GM21423 (cell line): ENCODE measurements around the gene GAB1.

Experiments used
- ATAC-seq: cut with Tn5 transposase; IDR thresholded peaks from one replicate; pipeline ENCODE4 v1.9.1; 2021; ENCODE audit warnings: mild to moderate bottlenecking, moderate library complexity; ENCODE audit not compliant: unreplicated experiment

Gene GAB1

DNA sequence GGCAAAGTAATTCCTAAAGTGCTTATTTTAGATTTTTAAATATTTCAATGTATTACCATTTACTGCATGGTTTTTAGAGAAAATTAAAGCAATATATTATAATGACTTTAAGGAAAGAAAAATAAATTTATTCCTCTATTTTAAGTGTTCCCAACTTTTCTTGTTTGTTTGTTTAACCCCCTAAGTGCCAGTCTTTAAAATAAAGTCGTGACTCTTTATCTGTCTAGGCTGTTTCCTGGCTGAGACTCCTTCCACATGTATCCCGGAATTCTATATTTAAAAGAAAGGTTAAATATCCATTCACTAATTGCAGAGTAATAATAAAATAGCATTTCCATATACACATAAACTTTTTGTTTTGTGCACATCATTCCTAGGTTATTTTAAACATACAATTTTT is 71.2 kb downstream of the GAB1 start:
- no peak for ATAC-seq

DNA sequence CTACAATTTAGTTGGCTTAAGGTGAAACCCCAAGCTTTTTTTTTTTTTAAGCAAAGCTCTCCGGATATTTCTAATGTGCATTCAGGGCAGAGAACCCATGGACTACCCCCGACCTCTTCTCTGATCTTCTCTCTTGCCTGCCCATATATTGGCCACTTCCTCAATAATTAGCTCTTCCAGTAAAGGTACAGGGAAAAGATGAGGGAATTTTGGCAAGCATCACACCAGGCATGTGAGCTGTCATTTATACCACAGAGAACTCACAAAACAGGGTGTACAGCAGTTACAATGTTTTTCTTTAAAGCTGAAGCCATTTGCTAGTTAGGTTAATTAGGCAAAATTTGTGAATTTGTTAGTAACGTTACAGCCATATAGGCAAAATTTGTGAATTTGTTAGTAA is 73.3 kb downstream of the GAB1 start:
- ATAC-seq, result no peak

DNA sequence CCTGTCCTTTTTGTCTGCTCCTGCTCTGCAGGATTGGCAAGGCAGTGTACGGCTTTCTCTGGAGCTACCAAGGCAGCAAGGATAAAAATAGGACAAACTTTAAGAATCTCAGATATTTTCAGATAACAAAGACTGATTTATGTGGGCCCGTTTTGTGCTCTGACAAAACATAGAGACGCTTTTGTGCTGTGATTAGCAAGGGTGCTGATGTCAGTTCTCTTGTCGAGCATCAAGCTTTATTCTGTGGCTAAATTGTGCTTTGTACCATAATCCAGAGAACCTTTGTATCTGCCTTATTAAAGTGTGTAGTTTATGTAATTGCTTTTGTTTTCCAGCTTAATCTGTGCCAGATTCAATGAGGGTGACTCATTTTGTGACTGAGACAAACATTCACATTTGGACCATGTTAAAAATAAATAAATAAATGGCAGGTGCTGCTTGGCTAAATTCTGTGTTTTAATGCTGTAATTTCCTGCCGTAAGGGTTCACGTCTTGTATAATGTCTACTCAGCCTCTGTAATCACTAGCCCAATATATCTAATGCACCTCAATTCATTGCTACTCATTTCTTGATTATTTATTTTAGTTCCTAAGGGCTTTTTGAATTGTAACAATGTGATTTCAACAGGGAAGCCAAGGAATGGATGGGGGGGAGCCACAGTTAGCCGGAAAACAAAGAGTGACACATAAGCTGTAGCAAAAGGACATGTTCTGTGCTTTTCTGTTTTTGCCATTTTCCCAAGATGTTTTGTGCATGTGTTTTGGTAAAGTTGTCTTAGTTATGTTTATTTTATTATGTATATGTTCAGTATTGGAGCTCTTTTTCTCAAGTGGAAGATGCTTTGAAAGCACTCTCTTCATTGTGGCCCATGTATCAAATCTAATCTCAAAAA is 75.1 kb downstream of the GAB1 start:
- ATAC-seq, result no peak

DNA sequence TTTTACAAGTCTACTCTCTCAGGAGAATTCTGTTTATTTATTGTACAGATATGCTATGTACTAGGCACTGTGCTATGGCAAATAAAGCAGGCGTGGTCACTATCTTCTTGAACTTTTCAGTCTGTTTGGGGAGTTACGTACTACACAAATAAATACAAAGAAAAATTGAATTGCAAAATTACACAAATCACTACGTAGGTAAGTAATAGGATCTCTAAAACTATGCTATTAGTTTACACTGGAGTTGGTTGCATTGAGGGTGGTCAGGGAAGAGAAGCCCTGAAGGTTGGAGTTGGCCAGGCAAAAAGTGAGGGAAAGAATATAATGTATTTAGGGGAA is 75.7 kb downstream of the GAB1 start:
- no peak for ATAC-seq

DNA sequence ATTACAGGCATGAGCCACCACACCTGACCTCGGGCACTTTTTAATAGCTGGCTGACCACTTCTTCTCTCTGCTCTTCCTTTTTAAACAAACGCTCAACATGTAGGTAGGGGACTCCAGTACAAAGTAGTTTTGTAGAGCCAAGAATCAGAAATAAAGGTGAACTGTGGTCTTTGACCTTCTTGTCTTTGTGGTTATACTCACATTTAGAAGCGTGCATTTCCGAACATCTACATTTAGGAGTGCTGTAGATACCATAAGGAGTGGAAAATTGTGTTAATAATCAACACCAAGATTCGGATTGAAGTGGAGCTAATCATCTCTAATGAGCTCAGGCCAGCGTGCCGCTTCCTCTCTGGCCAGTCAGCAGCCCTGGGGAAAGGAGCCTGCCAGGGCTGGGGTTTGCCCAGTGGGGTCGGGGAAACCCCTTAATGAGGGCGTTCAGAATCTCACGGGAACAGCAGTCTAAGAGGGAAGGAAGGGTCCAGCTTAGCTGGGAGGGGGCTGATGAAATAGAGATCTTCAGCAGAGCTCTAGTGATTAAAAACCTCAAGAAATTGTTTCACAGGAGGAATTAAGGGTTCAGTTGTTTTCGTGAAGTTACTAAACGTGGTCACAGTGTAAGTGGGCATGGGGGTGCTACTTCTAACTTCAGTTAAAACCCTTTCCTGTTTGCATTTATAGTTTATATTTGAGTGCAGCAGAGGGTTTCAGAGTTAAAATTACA is 81.2 kb downstream of the GAB1 start:
- peak; percentile 92 for ATAC-seq

DNA sequence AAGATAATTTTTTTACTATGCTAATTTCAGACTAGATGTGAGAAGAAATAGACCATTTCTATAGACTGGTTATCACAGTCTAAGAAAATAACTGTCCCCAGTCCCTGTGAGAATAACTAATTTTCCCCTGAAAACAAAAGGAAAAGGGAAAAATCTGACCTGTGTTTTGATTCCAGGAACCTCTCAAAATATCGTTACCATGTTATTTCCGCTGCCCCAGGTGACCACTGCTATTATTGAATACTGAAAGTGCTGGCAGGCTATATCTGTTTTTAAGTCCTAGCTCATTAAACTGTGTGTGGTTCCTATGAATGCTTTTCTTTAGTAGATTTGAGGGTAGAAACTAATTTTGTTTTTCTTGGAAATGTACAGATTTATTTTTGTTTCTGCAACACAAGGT is 83.6 kb downstream of the GAB1 start:
- peak; percentile 29 for ATAC-seq

DNA sequence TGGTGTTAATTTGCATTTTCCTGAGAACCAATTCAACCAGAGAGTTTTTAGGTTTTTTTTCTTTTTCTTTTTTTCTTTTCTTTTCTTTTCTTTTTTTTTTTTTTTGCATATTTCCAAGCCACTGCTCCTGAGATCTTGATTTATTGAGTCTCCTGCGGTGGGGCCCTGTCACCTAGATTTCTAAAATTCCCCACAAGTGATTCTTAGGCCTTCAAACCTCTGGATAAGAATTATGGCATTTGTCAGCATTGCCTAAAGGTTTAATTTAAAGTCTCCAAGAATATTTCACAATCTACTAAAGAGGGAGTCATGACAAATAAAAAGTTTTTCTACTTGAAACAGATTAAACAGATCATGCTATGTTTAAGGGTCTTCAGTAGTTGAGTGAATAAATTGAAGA is 84.9 kb downstream of the GAB1 start:
- no peak for ATAC-seq

DNA sequence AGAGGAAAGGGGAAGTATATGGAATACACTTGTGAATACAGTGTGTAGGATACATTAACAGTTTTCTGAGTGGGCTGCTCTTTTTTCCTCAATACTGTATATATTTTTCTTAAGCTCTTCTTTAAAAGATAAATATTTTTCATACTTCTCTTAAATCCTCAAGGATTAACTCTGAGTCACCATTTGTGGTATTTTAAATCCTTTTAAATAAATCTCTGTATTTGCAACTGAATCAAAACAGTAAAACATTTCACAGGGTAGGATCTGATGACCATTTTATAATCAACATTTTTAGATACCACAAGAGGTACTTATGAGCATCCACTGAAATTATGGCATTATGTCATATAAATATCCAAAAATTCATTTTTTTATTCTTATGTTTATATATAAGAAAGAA is 87.6 kb downstream of the GAB1 start:
- no peak for ATAC-seq

DNA sequence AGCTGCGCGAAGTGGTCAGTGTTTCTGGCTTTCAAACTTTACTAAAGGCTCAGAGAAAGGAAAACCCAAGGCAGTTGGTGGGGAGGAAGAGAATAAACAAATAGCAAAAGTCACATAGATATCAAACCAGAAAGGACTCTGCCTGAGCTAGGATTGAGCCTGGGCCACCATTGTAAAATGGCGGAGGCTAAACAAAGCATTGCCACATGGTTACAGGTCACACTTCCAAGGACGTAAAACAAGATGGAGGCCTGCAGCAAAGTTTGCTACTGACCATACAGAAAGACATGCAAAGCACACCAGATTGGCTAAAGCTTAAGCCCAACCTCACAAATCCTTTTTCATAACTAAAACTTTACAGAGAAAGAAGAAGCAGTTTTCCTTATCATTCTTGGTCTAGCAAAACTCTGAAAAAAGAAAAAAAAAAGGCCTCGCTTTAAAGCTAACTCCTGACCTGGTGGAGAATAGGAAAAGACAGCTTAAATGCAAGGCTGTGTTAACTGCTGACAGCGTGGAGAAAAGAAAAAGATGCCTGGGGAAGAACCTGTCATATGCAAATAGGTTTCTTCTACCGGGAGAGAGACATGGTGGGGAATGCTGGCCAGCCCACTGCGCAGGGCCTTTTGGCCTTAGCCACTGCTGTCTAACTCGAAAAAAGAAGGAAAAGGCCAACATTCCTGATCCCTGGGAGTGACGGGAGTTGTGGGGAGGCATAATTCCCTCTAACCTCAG is 95.0 kb downstream of the GAB1 start:
- ATAC-seq, result no peak

DNA sequence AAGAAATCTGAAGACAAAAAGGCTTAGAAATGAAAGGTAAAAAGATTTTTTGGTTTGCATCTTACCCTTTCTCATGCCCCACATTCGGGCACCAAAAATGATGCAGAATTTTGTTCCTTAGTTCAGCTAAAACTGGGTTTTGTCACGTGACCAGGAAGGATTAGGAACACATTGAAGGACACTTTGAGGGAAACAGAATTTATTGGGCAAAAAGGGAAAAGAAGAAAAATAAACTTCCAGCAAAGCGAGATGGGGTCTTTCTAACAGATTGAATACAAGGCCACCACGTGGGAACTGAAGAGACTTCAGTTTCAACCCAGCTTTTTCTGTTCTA is 95.5 kb downstream of the GAB1 start:
- ATAC-seq, result no peak

DNA sequence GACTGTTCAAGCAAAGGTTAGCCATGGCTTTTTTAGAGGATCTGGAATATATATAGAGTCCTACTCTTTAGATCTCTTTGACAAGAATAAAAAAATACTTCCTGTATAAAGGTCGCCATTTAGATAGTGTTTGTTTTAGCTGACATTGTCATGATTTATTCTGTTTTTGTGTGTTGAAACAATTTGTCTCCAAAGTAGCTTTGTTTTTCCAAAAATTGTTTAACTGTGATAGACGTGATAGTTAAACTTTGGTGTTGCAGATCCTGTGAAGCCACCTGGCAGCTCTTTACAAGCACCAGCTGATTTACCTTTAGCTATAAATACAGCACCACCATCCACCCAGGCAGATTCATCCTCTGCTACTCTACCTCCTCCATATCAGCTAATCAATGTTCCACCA is 96.6 kb downstream of the GAB1 start:
- no peak for ATAC-seq

DNA sequence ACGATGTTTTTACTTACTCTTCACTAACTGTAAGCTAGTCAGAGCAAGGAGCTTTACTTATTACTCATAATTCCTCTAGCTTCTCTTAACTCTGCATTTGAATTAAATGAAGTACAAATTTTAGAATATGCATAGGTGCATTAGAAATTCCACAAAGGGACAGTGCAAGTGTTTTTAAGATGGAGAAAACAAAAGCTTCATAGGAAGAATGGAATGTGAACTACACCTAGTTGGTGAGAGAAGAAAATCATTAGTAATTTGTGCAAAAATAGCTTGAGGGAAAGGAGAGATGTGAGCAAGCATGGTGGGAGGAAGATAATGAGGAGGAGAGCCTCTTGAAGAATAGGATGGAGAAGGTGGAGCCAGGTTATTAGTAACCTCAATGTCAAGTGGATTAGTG is 99.3 kb downstream of the GAB1 start:
- no peak for ATAC-seq

DNA sequence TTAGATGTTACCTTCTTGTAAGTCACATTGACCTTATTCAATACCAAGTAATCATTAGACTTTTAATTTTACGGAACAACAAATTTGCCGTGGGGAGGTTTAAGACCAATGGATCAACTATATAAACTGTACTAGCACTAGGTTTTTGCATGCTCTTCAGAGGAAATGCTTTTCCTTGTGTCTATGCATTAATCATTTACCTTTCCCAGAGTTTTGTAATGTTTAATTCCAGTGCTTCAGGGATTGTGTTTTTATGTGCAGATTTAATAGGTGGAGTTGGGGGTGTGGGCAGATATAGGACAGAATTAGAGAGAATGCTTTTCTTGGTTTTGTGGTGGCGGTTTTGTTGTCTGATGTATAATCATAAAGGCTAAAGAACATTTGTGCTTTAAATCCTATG is 100.8 kb downstream of the GAB1 start:
- no peak for ATAC-seq

DNA sequence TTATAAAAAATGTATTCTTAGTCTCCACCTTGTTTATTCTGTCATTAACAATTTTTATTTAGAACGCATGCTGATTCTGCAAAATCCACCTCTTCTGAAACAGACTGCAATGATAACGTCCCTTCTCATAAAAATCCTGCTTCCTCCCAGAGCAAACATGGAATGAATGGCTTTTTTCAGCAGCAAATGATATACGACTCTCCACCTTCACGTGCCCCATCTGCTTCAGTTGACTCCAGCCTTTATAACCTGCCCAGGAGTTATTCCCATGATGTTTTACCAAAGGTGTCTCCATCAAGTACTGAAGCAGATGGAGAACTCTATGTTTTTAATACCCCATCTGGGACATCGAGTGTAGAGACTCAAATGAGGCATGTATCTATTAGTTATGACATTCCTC is 101.3 kb downstream of the GAB1 start:
- no peak for ATAC-seq

DNA sequence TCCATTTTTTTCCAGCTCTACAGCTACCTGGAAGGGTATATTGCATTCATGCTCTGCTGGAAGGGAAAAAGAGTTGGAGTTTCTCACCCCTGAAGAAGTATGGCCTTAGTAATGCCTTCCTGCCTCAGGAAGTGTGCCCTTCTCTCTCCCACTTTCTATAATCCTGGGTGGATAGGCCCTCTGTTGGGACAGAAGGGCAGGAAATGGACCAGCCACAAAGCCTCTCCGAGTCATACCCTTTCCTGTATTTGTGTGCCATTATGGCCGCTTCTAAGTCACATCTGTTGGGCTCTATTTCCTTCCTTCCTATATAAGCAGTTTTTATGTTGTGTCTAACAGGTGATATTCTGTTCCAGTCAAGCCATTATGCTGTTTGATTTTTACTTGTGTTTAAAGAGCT is 102.0 kb downstream of the GAB1 start:
- ATAC-seq, result no peak

DNA sequence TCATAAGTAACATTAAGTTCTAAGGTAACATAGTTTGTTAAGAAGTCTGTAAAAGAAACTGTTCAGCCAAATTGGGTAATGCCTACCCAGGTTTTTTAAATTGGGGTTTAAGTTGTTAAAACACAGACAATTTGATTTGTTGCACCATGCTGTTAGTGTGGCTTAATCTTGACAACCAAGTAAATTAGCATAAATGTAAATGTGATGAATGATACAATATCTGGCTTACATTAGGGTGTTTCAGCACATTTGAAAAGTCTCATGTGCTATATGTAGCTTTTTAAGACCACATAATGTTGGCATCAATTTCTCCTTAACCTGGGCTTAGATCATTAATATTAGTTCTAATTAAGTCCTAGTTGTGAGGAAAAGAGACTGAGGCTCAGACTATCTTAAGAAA is 104.4 kb downstream of the GAB1 start:
- no peak for ATAC-seq

DNA sequence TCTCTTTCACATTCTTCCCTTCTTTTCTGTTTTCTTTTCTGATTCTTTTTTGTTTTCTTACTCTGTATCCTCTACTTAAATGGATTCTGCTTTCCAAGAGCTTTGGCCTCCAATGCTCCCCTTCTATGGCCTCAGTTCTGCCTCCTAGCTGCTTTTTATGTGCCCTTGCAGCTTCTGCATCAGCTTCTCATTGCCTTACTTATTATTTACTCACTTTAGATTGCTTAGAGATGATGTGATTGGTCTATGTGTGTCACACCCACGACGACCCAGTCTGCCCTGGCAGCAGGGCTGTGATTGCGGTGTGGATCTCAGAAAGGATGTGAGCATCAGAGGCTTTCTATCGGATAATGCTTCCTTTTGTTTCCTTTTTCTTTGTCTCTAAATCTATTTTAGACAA is 105.0 kb downstream of the GAB1 start:
- ATAC-seq, result no peak

DNA sequence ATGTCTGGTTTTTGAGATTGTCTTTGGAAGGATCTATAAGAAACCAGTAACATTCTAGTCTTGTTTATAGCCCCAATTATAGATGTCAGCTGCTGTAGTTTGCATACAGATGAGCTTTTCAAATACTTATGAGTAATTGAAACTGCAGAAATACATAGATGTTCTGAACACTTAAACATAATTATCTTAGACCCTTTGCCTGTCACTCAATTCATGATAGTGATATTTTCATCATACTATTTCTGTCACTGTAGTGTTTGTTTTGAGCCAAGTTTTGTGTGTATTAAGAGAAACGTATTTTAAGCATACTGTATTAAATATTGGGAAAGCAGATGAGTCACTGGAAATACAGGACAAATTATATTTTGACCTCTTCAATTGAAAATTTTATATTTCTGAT is 107.1 kb downstream of the GAB1 start:
- ATAC-seq, result no peak

DNA sequence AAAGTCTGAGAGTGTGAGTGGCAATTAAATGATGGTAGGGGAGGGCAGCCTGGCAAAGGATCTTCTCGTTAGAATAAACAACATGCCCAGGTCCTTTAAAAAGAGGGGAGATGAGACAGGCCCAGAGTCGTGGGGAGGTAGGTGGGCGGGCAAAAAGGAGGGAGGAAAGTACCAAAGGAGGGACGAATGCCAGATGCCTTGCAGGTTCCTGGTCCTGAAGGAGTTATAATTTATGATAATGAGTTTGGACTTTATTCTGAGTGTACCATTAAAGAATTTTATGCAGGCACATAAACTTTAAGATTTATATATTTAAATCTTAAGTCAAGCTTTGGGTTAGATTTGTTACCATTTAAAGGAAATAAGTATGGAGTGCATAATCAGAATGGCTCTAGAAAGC is 114.5 kb downstream of the GAB1 start:
- no peak for ATAC-seq

DNA sequence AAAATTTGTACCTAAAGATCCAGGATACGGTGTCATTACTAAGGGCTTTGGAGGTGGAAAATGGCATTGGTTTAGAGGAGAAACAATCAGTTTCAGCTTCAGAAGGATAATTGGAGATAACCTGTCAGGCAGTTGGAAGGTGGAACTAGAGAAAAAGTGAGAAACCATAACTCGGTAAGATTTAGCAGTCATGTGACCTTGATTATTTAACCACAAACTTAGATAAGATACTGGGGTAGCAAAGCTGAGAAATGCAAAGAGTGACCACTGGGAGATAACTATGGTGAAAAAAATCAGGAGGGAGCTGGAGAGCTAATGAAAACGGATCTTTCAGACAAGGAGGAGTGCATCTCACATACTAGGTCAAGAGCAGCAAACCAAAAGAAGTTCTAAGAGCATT is 118.5 kb downstream of the GAB1 start:
- ATAC-seq, result no peak

DNA sequence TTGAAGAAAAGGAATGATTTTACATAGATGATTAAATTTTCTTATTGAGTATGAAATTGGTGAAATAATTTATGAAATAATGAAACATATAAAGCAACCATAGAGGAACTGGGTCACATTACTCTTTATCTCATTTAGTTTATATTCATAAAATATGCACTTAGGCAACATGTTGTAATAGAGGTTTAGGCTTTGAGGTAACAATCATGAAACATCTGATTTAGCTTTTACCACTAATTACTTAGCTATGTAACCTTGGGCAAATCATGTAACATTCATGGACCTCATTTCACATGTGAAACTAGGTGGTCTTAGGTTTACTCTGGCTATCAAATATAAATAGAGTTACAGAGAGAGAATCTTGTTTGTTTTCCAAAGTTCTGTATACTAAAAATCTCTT is 122.3 kb downstream of the GAB1 start:
- no peak for ATAC-seq
